B cell (primary cell): ENCODE results near the gene IL6ST. TPM values are rescaled to one million over a fixed set of nuclear protein-coding genes. Genes with fewer than 3 reads are reported as not detected.

Source experiments
- ATAC-seq: fragments of 200-7000 bp; cut with Tn5 transposase; one replicate; pipeline ENCODE4 v1.10.0; 2021; ENCODE audit warnings: low read depth, mild to moderate bottlenecking, moderate number of reproducible peaks, moderate library complexity
- CTCF ChIA-PET: fragments of 350-600 bp; sonication (Branson Sonifier 250); formaldehyde crosslinking; loops from one replicate; lab custom pipeline; 2021; ENCODE audit warnings: antibody characterized with exemption, inconsistent platforms; lab: Charles Lee
- POLR2A ChIA-PET: fragments of 350-600 bp; sonication (Branson Sonifier 250); formaldehyde crosslinking; loops from one replicate; lab custom pipeline; 2021; ENCODE audit warnings: antibody characterized with exemption; lab: Charles Lee
- DNase-seq: peaks from one replicate; pipeline ENCODE4 v3.0.0; 2013
- H2AFZ ChIP-seq: 2 replicates; pipeline ENCODE4 v1.6.1; 2012; ENCODE audit warnings: mild to moderate bottlenecking, low read depth, low read length; ENCODE audit not compliant: insufficient read depth, poor library complexity, severe bottlenecking
- H3K27ac ChIP-seq, 2 donors: 1 replicate in 1 of 2; 2 replicates in 1 of 2; pipeline ENCODE4 v1.5.1; 2012 to 2013; ENCODE audit warnings: low read length in 2 of 2, mild to moderate bottlenecking in 2 of 2, moderate library complexity in 1 of 2
- H3K27me3 ChIP-seq, 4 experiments: fragments of 200-600 bp in 1 of 4; sonication (generic) in 1 of 4; replicated peaks in 1 of 4; 1 replicate in 2 of 4; 2 replicates in 2 of 4; pipeline versions ENCODE4 v1.6.1 to v1.7.0; 2013 to 2016; ENCODE audit warnings: low read length in 3 of 4, mild to moderate bottlenecking in 2 of 4, mixed read lengths in 1 of 4, moderate library complexity in 1 of 4; ENCODE audit not compliant: insufficient read depth in 4 of 4, control insufficient read depth in 3 of 4; ENCODE audit errors: control extremely low read depth in 1 of 4
- H3K36me3 ChIP-seq, 2 experiments: replicated peaks in 1 of 2; 1 replicate in 1 of 2; 2 replicates in 1 of 2; pipeline versions ENCODE4 v1.6.1 to v1.7.1; 2013; ENCODE audit warnings: low read length in 1 of 2; ENCODE audit not compliant: insufficient read depth in 2 of 2, control insufficient read depth in 1 of 2; ENCODE audit errors: control extremely low read depth in 1 of 2, extremely low read depth in 1 of 2
- H3K4me1 ChIP-seq, 2 donors: fragments of 200-600 bp in 1 of 2; sonication (generic) in 1 of 2; 1 replicate in 1 of 2; 2 replicates in 1 of 2; pipeline versions ENCODE4 v1.5.1 to v1.6.1; 2013 to 2017; ENCODE audit warnings: low read length in 2 of 2; ENCODE audit not compliant: control insufficient read depth in 2 of 2, insufficient read depth in 2 of 2
- H3K4me2 ChIP-seq: replicated peaks from 2 replicates; pipeline ENCODE3; 2012; ENCODE audit warnings: mild to moderate bottlenecking, low read depth, low read length; ENCODE audit not compliant: poor library complexity, severe bottlenecking
- H3K4me3 ChIP-seq, 5 experiments: fragments of 200-600 bp in 1 of 5; sonication (generic) in 1 of 5; 1 replicate in 3 of 5; 2 replicates in 2 of 5; pipeline versions ENCODE4 v1.5.1 to v1.7.0; 2011 to 2016; ENCODE audit warnings: low read length in 4 of 5, mild to moderate bottlenecking in 4 of 5, low read depth in 2 of 5, control low read depth in 1 of 5, moderate library complexity in 1 of 5; ENCODE audit not compliant: insufficient read depth in 1 of 5; ENCODE audit errors: control extremely low read depth in 1 of 5, extremely low read depth in 1 of 5
- H3K79me2 ChIP-seq: fragments of 200-600 bp; sonication (generic); one replicate; pipeline ENCODE4 v1.6.0; 2016; ENCODE audit warnings: low read length; ENCODE audit not compliant: control insufficient read depth, insufficient read depth
- H3K9ac ChIP-seq: fragments of 200-600 bp; sonication (generic); 2 replicates; pipeline ENCODE4 v1.6.1; 2017; ENCODE audit warnings: mild to moderate bottlenecking, low read length, moderate library complexity
- H3K9me3 ChIP-seq, 3 donors: one replicate each; pipeline versions ENCODE4 v1.6.1 to v1.7.1; 2013; ENCODE audit warnings: low read length in 2 of 3; ENCODE audit not compliant: control insufficient read depth in 2 of 3, insufficient read depth in 1 of 3; ENCODE audit errors: control extremely low read depth in 1 of 3
- H4K20me1 ChIP-seq: 2 replicates; pipeline ENCODE4 v1.6.0; 2012; ENCODE audit warnings: mild to moderate bottlenecking, low read length; ENCODE audit not compliant: insufficient read depth, control insufficient read depth, poor library complexity, severe bottlenecking
- H3K27ac Mint-ChIP-seq: one replicate; pipeline ENCODE4 v1.8.0; 2021; ENCODE audit warnings: mixed read lengths
- H3K27me3 Mint-ChIP-seq: one replicate; pipeline ENCODE4 v1.8.0; 2021; ENCODE audit warnings: mixed read lengths
- H3K4me1 Mint-ChIP-seq: one replicate; pipeline ENCODE4 v1.8.0; 2021; ENCODE audit warnings: mixed read lengths
- H3K4me3 Mint-ChIP-seq: one replicate; pipeline ENCODE4 v1.8.0; 2021; ENCODE audit warnings: mixed read lengths
- H3K9me3 Mint-ChIP-seq: one replicate; pipeline ENCODE4 v1.8.0; 2022; ENCODE audit warnings: mixed read lengths; ENCODE audit not compliant: insufficient read depth
- CTCF ChIP-seq: fragments of 200-600 bp; IDR thresholded peaks from one replicate; pipeline ENCODE4 v1.8.0; 2022; ENCODE audit warnings: antibody characterized with exemption, mild to moderate bottlenecking
- EZH2 ChIP-seq: IDR thresholded peaks from 2 replicates; pipeline ENCODE4 v1.6.1; 2012; ENCODE audit warnings: borderline replicate concordance, low read depth, mild to moderate bottlenecking, moderate library complexity, low read length; ENCODE audit not compliant: insufficient read depth, poor library complexity, severe bottlenecking
- WGBS: methylation state at CpG from one replicate; pipeline ENCODE4 v1.1.5; 2013; ENCODE audit warnings: missing lambda C conversion rate; ENCODE audit not compliant: insufficient coverage; 5-methylcytosine and 5-hydroxymethylcytosine counted together
- intact Hi-C: fragments of 100-400 bp; cut with micrococcal nuclease; formaldehyde crosslinking; loops from one replicate; pipeline ENCODE4 v1.10.0; 2022
- polyA plus RNA-seq: library from polyadenylated mRNA; depleted of rRNA; stranded (reverse); fragments of >200 nt; gene quantifications from 2 replicates; pipeline ENCODE4 v1.2.3, GENCODE V29; 2012
- total RNA-seq, 2 donors: library from RNA; stranded (reverse); fragments of 120-200 nt in 1 of 2; gene quantifications; 1 replicate in 1 of 2; 2 replicates in 1 of 2; pipeline versions ENCODE4 v1.2.3 to v1.2.4, GENCODE V29; 2013 to 2022

IL6ST gene
- total and polyA plus RNA-seq, 2 donors (not counting 1 experiment from before 2014, with no cell fraction given): 4.3 to 28.0 TPM

DNA sequence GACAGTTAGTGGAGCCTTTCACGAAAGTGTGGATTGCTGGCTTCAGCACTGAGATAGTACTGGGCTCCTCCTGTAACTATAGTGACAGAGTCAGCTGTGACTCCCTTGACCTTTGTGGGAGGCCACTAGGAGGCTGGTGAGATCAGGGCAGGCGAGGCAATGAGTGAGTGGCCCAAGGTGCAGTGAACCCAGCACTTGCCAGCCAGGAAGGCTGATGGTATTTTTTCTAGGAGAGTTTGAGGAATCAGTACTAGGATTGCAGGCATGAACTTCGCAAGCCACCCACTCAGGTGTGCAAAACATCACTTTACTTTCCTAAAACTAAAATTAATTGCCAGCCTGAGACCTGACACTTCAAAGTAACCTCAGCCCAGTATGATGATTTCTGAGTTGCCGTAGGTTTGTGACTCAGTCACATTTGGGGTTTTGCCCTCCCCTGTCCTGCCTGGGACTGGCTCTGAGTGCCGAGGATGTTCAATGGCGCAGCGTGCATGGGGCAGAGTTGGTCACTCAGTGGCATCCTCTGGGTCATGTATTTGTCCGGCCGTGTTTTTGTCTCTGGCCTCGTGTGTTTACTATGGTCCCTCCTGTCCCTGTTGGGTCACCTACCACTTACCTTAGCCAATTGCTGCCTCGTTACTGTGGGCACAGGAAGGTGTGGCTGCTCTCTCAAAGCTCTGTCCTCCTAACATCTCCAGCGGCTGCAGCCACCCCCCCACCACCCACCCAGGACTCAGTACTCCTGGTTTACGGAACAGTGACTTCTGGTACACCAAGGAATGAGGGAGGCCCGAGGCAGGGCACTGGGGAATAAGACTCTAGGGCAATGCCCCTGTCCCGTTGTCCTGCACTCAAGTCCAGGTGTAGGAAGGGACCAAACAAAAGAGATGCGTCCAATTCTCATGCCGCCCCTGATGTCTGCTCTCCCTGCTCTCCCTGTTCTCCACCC is 76.4 kb downstream of the IL6ST start:
- Mint-ChIP-seq H3K9me3 (no peaks in the 10 kb centered on the region), H3K27me3 (peaks cover 2% of the 10 kb centered on the region), H3K4me1 (peaks cover 11% of the 10 kb centered on the region), H3K27ac (no peak overlapping the region), H3K4me3 (no peak overlapping the region)
- ChIA-PET CTCF (interaction anchor here (1.7 kb wide), 1 partner anchor 17 kb away, joined by 3 read pairs; no protein-coding TSS in a partner anchor), POLR2A (no interaction called here)
- H3K79me2 ChIP-seq: no peaks in the 10 kb centered on the region
- H3K27ac ChIP-seq: no peak overlapping the region
- H3K4me2 ChIP-seq: no peak overlapping the region
- H3K9ac ChIP-seq: no peak overlapping the region
- no peak for TF ChIP-seq CTCF
- H3K9me3 ChIP-seq: no peaks in the 10 kb centered on the region
- H3K27me3 ChIP-seq: peaks cover 0 to 7% (median 0%) of the 10 kb centered on the region in 4 experiments
- peaks cover 9 to 12% of the 10 kb centered on the region in 2 donors for H3K4me1 ChIP-seq
- no peak for DNase-seq
- 91% methylated on average over 16 of the region's 17 CpGs for WGBS
- ATAC-seq: no peak
- H3K4me3 ChIP-seq: no peak overlapping the region
- H2AFZ ChIP-seq: no peak overlapping the region
- H4K20me1 ChIP-seq: no peaks in the 10 kb centered on the region
- H3K36me3 ChIP-seq: no peaks in the 10 kb centered on the region
- intact Hi-C loops: no loop called here

- Histone ChIP-seq H3K4me1 (peaks cover 5 to 8% of the 10 kb centered on the region in 2 donors), H3K4me3 (no peak overlapping the region), H3K27me3 (no peaks in the 10 kb centered on the region), H4K20me1 (no peaks in the 10 kb centered on the region), H3K4me2 (no peak overlapping the region), H3K79me2 (no peaks in the 10 kb centered on the region), H3K36me3 (no peaks in the 10 kb centered on the region), H3K9me3 (no peaks in the 10 kb centered on the region), H3K27ac (no peak overlapping the region), H2AFZ (no peak overlapping the region), H3K9ac (no peak overlapping the region)
- ATAC-seq (no peak), DNase-seq (no peak)
- TF ChIP-seq EZH2 (no peak), CTCF (no peak)
- intact Hi-C loops: no loop called here
- Mint-ChIP-seq H3K9me3 (no peaks in the 10 kb centered on the region), H3K27me3 (no peaks in the 10 kb centered on the region), H3K27ac (no peak overlapping the region), H3K4me1 (peaks cover 6% of the 10 kb centered on the region), H3K4me3 (no peak overlapping the region)
- WGBS: 95% methylated on average over 4 of the region's 5 CpGs
- CTCF ChIA-PET: no interaction called here
- POLR2A ChIA-PET: no interaction called here
Measured at GRCh38 chr5:55917402-55918086, 77.2 kb downstream of the IL6ST start.
